Stimulated activated CD4-positive, alpha-beta T cell treated with anti-CD3 and anti-CD28 coated beads, Interleukin-12 subunit alpha, Interleukin-12 subunit beta, amount 100 ng/mL, for 48 hours (primary cell): ENCODE measurements around the gene CBX7.

Experiments
- DNase-seq, 3 donors: peaks; one replicate each; pipeline ENCODE4 v3.0.0-alpha.2; 2020; ENCODE audit warnings: low read depth in 2 of 3, low spot score in 1 of 3

CBX7 gene

DNA sequence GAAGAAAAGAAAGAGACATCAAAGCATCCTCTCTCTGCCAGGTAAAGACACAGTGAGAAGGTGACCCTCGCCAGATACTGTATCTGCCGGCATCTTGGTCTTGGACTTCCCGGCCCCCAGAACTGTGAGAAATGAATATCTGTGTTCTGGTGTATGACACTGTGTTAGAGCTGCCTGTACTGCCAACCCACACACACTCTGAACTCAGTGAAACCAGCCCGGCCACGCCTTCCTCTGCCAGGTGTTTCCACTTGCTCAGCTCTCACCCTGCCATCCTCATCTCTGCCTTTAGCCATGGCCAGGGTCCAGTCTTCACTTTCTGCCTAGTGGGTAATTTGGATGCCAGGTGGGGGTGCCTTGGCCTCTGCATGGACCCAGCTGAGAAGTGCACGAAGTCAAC is 24.0 kb downstream of the CBX7 start:
- no peak for DNase-seq

DNA sequence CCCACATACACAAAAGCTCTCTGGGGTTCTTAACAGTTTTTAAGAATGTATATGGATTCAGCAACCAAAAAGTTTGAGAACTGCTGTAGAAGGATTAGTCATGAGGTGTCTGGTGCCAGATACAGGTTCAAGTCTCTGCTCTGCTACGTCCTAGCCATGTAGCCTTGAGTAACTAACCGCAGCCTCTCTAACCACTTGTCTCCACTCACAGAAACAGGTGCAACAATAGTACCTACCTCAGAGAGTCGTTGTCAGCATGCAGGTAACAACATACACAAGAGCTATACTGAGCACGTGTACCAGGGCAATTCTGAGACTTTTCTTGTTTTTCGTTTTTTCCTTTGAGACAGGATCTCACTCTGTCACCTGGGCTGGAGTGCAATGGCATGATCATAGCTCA is 26.9 kb downstream of the CBX7 start:
- no peak for DNase-seq

DNA sequence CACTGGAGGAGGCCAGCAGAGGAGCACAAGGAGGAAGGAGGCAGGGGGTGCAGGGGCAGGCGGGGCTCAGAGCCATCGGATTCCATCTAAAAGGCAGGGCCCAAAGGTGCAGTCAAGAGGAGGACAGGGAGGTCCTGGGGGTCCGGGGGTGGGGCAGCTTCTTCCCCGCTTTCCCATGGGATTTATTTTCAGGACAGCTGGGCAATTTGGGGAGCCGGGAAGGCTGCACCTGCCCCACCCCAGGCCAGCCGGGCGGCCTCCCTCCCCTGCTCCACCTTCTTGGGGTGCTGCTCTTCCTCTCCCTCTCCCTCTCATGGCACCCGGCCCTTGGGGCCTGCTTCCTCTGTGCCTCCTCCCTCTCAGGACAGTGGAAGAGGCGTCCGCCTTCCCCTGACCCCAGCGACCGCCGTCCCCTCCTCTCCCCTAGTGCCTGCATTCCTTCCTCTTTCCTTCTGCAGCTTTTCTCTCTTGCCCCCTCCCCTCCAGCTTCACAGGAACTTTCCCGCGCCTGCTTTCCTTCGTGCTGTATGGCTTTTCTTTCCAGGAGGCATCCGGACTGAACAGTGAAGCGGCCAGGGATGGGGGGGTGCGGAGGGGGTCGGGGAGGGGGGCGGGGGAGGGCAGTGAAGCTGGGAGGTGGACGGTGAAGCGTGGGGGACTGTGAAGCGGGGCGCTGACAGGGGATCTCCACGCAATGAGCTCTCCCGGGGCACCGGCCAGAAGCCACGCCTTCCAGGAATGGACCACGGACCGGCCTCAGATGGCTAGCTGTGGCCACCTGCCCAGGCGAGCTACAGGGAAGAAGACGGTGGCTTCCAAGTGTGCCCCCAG is 28.5 kb downstream of the CBX7 start:
- DNase-seq: no peak

DNA sequence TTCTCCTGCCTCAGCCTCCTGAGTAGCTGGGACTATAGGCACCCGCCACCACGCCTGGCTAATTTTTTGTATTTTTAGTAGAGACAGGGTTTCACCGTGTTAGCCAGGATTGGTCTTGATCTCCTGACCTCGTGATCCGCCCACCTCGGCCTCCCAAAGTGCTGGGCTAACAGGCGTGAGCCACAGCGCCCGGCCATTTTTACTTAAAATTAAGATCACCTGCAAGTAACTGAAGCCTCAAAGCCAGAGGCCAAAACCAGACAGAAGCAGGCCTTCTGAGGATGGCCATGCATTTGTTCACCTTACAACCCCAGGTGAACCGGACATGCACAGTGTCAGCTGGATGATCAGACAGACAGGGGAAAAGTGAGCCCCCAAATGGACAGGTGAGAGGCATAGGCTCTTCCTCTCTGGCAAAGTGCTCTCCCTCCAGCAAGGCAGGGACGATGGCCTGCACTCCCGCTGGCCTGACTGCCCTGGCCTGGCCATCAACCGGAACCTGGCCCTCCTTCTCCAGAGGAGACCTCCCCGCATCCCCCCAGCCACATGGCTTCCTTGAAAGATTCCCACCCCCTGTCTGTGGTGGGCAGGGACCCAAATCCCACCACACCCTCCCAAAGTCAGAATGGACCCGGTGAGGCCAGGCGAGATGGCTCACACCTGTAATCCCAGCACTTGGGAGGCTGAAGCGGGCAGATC is 29.6 kb downstream of the CBX7 start:
- DNase-seq: no peak

DNA sequence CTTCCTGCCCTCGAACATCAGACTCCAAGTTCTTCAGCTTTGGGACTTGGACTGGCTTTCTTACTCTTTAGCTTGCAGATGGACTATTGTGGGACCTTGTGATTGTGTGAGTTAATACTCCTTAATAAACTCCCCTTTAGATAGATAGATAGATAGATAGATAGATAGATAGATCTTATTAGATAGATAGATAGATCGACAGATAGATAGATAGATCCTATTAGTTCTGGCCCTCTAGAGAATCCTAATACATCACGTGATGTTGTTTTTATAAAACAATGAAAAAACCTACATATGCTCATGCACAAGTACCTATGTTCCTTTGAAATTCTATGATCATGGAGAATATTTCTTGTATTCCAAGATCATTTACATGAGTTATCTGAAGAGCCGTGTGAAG is 31.5 kb downstream of the CBX7 start:
- DNase-seq: no peak

DNA sequence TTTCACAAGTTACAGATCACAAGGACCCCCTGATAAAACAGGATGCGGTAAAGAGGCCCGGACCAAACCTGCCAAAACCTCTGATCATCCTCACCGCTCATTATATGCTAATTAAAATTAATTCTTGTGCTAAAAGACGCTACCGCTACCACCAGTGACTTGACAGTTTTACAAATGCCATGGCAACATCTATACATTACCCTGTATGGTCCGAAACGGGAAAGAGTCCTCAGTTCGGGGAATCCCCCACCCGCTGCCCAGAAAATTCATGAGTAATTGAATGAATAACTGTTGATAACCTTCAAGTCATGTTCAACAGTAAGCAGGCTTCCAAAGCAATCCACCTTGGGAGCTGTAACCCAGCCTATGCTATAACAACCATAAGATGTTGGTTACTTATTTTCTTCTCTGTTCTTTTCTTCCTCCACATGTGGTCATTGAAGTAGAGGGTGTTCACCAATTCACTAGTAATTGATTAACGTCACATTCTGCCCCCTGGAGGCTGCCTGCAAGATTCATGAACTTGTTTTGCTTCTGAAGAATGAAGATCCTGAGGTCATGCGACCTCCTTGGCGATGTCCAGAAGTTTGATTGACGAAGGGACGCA is 34.8 kb downstream of the CBX7 start:
- DNase-seq: peak; percentile 72 to 75 (median 72)

DNA sequence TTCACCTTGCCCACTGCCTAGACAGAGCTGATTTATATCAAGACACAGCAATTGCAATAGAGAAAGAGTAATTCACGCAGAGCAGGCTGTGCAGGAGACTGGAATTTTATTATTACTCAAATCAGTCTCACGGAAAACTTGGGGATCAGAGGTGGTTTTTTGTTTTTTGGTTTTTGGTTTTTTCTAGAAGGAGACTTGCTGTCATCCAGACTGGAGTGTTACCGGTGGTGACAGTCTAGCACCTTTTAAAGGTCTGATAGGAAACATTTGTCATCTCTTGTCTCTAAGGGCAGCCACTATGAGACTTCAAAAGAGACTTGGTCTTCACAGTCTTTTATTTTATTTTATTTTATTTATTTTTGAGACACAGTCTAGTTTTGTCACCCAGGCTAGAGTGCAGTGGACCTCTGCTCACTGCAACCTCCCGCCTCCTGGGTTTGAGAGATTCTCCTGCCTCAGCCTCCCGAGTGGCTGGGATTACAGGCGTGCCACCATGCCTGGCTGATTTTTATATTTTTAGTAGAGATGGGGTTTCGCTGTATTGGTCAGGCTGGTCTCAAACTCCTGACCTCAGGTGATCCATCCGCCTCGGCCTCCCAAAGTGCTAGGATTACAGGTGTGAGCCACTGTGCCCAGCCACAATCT is 36.4 kb downstream of the CBX7 start:
- DNase-seq: no peak

DNA sequence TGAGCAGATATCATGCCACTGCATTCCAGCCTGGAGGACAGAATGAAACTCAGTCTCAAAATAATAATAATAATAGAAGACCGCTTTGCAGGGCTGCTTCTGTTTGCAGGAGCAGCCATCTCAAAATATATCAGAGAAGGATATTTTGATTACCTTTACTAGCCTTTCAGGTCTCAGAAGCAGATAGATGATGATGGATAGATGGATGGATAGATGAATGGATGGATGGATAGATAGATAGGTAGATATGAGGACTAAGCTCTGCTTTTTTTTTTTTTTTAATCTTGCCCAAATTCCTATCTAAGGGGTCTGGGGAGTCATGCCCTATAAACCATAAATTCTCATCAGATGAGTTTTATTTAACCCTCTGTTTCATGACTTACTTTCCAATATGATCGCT is 36.9 kb downstream of the CBX7 start:
- no peak for DNase-seq

DNA sequence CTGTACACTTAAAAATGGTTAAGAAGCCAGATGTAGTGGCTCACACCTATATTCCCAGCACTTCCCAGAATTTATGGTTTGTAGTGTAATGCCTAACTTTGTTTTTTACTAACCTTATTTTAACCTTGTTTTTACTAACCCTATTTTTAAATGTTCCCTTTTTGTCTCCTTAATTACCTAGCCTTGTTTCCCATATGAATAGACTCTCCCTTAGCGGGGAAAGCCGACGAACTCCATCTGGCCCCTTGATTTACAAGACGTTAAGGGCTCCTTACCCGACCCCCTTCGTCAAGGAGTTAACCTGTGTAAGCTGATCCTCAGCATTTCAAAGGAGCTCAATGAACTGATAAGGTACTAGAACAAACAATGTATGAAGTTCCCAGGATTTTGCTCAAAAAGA is 38.4 kb downstream of the CBX7 start:
- DNase-seq: no peak

DNA sequence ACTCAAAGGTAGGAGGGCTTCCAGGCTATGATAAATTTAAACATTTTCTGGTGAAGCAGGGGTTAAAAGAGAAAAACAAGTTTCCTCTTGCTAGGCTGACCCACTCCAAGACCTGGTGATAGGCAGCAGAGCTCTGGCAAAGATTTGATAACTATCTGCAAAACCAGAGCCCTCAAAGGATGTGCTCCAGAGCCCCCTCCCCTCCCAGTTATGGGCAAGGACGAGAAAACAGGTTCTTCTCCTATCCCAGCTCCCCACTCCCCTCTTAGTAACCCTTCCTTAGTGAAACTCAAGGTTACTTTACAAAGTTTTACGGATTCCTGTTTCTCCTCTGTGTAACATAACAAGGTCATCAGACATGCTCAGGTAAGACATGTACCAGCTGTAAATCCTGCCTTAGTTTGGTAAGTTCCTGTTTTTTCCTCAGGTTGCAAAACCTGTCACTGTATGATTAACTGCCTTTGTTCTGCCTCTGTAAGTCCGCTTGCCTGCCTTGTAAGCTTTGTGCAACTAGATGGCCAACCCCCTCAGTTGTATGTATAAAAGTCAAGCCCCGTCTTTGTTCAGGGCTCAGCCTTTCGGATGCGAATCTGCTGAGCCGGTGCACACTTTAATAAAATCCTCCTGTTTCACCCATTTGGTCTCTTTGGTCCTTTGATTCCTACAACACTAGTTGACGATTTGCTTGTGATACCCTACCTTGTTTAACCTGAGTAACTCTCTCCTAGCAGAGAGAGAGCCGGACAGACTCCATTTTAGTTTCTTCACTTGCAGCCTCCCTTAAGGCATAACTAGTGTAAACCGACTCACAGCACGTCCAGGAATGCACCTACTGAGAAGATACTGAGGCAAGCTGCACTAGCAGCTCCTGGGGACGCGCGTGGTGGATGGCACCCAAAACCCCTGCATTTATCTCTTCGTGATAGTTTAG is 41.6 kb downstream of the CBX7 start:
- DNase-seq: no peak

DNA sequence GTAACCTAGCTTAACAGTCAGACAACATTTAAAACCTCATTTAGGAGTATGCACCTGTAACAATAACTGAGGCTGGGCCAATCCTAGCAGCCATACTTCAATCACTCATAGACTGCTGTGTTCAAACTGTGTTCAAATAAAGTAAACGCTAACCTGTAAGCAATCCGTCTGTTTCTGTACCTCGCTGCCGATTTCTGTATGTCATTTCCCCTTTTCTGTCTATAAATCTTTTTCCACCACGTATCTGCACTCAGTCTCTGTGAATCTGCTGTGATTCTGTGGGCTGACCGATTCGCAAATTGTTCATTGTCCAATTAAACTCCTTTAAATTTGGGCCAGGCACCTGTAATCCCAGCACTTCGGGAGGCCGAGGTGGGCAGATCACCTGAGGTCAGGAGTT is 43.1 kb downstream of the CBX7 start:
- no peak for DNase-seq

DNA sequence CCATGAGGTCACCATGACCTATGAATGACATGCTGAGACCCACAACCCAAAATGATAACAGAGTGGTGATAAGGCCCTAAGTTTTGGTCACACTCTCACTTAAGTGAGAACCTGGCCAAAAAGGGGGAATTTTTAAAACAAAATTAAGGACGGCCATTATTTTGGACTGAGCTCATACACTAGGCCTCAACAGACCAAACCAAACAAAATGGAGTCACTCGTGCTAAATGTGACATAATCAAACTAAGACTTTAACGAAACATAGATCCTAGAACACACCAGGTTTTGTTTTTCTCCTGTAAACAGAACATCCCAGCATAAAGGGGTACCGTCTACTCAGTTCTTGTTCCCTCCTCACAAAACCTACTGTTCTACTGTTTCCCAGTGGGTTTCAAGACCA is 44.0 kb downstream of the CBX7 start:
- DNase-seq: no peak

DNA sequence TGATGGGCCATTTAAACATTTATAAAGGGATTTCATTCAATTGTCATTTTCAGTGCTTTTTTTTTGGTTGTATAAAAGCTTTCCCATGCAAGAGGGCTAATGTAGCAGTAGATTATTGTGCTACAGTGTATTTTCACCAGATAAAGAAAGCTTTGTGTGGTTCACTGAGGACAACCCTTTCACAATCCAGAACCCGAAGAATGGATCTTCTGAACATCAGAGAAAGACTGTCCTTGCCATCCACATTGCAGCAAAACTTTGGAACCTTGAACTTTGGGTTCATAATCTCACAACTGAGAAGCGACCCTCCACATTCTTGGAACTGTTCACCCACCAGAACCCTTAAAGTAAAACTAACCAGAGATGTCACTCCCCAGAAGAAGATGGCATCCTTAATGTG is 46.2 kb downstream of the CBX7 start:
- no peak for DNase-seq

DNA sequence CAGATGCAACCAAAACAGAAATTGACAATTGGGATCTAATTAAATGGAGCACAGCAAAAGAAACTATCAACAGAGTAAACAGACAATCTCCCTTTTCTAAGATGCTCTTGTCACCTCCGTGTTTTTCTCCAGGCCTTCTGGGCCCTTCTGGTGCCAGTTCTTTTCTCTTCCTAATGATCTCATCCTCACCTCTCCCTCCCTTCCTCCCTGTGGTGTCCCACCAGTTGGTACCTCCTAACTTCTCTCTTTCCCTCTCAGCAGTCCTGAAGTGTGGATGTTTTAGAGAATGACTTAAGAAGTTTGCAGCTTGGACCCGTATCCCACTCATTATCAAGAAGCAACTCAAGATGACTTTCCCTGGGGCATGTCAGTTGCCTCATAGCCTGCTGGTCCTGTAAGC is 49.0 kb downstream of the CBX7 start:
- DNase-seq: no peak

DNA sequence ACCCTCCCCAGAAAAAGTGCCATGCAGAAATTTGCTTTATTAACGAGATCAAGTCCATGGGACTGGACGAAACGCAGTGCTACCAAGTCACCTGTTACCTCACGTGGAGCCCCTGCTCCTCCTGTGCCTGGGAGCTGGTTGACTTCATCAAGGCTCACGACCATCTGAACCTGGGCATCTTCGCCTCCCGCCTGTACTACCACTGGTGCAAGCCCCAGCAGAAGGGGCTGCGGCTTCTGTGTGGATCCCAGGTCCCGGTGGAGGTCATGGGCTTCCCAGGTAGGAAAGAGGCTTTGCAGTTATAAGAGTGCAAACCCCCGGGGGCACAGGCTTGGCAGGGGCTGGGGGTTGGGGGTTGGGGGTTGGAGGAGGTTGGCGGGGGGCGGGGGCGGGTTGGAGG is 51.3 kb downstream of the CBX7 start:
- no peak for DNase-seq

DNA sequence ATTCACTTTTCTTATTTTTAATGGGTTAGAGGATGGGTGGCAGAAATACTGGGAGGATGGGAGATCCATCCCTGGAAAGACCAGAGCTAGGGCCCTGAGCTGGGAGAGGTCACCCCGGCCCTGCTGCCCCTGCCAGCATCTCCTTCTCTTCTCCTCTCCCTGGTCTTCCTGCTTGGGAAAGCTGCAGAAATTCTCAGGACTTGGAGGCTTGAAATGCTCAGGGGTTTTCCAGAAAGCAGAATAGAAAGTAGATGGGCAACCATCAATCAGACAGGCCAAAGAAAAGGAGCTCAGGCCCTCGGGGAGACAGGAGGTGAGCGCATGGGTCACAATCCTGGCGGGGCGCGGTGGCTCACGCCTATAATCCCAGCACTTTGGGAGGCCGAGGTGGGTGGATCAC is 53.9 kb downstream of the CBX7 start:
- DNase-seq: no peak

DNA sequence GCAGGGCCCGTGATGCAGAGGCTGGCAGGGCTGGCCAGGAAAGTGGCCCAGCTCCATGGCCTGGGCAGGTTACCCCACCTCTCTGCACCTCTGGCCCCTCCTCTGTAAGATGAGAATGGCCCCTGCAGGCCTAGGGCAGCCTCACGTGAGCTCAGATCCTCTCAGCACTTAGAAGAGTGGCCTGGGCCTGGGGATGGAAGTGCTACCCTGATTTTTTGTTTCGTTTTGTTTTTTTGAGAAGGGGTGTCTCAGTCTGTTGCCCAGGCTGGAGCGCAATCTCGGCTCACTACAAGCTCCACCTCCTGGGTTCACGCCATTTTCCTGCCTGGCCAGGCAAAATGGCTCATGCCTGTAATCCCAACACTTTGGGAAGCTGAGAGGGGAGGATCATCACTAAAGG is 54.5 kb downstream of the CBX7 start:
- no peak for DNase-seq

DNA sequence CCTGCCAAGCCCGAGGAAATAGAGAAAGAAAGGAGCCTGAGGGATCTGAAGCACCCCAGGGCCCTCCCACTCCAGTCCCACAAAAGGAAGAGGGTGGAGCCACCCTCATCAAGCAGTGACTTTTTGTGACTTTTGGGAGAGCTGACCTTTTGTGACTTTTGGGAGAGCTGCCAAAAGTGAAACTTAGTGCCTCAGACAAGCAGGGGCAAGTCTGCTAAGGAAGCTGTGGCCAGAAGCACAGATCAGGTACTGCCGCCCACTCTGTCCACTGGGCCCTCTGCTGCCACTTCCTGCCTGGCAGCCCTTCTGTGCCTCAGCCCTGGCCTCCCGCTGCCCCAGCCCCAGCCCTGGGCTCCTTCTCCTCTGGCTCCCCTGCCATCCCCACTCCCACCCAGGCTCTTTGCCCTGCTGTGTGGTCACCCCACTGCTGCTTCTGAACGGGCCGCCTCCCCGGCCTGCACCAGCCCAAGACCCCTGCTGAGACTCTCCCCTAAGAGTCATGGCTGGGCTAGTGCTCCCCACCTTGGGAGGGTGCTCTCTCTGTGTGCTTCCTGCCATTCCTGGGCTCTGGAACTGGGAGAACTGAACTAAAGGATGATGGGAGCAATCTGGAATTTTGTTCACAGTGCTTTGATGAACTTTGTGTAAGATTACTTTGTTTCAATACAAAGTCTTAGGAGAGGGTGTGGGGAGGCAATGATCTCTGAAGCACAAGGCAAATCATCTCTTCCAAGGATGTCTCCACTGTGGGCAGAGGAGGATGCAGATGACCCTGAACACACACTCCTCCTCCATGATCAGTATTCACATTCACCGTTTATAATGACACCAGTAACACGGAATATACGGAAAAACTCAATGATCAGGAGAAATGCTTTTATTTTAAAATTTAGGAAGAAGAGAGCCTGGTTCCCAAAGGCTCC is 55.1 kb downstream of the CBX7 start, which contains the start of gene APOBEC3H:
Gene APOBEC3H (plus strand): TSS at position 147 of the 923 bp plus-strand sequence. CDS start 3,035 bp downstream, outside the sequence.
- DNase-seq: no peak

DNA sequence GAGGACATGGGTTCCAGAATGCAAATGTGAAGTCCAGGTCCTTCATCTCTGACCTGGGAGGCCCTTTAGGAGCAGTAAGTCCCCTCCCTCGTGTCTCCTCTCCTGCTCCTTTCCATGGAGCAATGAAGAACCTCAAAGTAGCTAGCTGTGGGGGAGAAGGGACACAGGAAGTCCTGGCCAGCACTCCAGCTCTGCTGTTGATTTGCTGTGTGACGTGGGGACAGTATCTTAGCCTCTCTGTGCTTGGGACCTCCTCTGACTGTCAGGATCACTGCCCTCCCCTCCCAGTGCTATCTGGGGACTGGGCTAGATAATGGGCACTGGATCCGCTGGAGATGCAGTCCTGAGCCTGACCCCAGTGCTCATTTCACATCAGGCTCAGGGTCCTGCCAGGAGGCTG is 56.5 kb downstream of the CBX7 start:
- no peak for DNase-seq
